Stimulated activated CD8-positive, alpha-beta memory T cell treated with anti-CD3 and anti-CD28 coated beads, Interleukin-7, amount 100 ng/mL, for 1 hour (primary cell): ENCODE results near the gene SKAP1.
"Not testable (repeated sequence)": the region's sequence is repeated elsewhere in the genome, so short reads cannot be mapped to it uniquely, and the experiment has no call there.

Source experiments
- DNase-seq, 2 donors: peaks; one replicate each; pipeline ENCODE4 v3.0.0-alpha.2; 2020; ENCODE audit warnings: low read depth in 2 of 2

Gene SKAP1

GRCh38 chr17:48211011-48211410 lies 219.0 kb downstream of the SKAP1 start:
- no peak for DNase-seq

- no peak for DNase-seq
These were observed 220.0 kb downstream of the SKAP1 start for GRCh38 chr17:48209973-48210372.

- no peak for DNase-seq
These were observed 222.1 kb downstream of the SKAP1 start for GRCh38 chr17:48207776-48208544.

- not testable (repeated sequence) for DNase-seq
These were observed 223.0 kb downstream of the SKAP1 start for GRCh38 chr17:48207036-48207435.

- no peak for DNase-seq
These were observed 227.1 kb downstream of the SKAP1 start for GRCh38 chr17:48202959-48203358.

DNA sequence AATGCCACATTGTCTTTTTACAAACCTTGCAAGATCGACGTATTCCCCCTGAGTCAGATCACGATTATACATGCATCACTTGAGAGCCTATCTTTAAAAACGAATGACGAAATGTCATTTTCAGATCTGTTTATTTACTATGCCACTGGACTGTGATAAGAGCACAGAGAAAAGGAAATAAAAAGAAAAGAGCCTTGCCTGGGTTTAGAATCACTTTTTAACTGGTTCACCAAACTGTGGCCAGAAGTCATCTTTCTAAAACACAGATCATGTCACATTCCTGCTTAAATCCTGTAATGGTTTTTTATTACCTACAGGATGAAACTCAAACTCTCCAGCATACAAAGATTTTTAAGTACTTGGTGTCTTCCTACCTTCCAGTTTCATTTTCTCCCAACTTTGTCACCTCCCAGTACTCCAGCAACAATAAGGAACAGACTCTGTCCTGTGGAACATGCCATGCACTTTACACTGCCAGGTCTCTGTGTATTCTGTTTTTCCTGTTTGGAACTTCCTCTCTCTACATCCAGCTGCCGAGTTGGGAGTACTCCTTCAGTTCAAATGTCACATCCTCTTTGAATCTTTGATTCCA lies 231.0 kb downstream of the SKAP1 start:
- no peak for DNase-seq

DNA sequence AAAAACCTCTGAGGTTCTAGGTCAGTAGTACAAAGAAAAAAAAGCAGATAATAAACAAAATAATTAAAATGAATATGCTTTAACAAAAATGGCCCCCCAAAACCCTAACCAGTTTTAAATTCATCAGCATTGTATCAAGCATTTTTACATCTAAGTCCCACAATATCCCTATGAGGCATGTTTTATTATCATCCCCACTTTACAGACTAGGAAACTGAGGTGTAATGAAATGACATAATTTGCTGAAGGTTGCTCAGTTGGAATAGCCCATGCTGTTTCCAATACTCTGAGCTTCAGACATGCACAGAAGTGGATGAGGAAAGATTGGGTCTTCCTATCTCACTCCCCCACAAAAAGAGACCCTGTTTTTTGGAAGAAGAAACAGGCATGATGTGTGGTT lies 234.1 kb downstream of the SKAP1 start:
- no peak for DNase-seq

DNA sequence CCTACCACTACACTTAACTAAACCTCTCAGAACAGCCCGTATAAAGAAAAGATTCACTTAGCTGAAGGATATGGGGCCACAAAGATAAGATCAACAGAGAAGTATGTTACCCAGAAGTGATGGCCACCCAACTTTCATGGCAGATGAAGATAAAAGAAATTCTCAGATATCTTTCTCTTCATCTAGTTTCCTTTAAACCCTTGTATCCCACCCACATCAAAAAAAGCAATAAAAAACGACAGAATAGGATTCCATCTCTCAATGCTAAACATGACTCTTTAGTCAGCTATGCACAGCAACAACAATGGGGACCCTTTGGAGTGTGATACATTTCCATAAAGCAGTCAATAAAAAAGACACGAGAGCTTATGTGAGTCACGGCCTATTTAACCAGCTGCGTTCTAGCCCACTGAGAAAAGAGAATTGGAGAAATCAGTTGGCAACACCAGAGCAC lies 235.9 kb downstream of the SKAP1 start:
- no peak for DNase-seq

DNA sequence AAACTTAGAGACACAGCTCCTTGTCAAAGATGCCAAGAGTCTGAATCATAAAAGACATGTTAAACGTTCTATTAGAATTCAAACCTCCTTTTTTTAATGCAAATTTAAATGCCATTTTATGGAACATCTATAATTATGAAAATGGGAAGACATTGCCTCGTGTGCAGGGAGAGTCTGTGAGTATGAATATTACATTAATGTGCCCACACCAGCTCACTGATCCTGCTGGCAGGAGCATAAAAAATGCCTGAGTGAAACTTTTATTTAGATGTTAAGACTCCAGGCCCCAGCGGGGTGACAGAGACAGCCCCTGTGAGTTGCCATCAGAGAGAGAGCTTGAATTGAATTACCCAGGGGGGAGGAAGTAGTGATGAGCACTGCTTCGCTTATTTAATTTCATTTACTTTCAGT lies 237.7 kb downstream of the SKAP1 start:
- no peak for DNase-seq

DNA sequence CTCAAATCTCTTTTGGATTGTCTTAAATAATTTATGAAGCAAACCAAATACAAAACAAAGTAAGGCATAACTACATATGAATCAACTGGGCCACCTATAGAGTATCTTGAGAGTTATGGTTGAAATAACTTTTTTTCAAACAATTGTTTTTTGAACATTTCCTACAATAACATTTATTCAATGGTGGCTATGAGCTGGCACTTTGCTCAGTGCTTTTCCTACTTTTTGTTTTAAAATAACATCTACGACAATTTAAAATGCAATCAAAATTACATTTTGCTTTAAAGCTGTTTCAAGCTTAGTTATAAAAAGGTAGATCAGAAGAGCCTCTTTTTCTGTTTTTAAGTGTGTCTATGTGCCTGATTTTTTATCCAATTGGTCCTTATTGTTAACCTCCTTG lies 238.7 kb downstream of the SKAP1 start:
- no peak for DNase-seq

DNA sequence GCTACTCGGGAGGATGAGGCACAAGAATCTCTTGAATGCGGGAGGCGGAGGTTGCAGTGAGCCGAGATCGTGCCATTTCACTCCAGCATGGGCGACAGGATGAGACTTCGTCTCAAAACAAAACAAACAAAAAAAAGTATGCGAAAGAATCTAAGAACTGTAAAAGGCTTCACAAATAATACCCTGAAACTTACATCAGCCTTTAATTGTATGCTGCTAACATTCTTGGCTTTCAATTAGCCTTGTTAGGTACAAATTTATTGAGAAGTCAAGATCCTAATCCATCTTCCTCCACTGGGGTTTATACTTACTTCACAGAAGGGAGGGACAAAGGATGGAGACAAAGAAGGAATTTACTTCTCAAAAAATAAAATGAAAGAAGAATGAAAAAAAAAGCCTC lies 239.1 kb downstream of the SKAP1 start:
- no peak for DNase-seq

GRCh38 chr17:48187872-48188608 lies 242.0 kb downstream of the SKAP1 start:
- no peak for DNase-seq

- not testable (repeated sequence) for DNase-seq
These were observed 243.7 kb downstream of the SKAP1 start for GRCh38 chr17:48186317-48186716.

GRCh38 chr17:48184721-48185120 lies 245.3 kb downstream of the SKAP1 start:
- DNase-seq, result no peak

GRCh38 chr17:48181653-48182052 lies 248.4 kb downstream of the SKAP1 start:
- DNase-seq, result no peak

- DNase-seq, result no peak
These were observed 249.0 kb downstream of the SKAP1 start for GRCh38 chr17:48180842-48181629.

DNA sequence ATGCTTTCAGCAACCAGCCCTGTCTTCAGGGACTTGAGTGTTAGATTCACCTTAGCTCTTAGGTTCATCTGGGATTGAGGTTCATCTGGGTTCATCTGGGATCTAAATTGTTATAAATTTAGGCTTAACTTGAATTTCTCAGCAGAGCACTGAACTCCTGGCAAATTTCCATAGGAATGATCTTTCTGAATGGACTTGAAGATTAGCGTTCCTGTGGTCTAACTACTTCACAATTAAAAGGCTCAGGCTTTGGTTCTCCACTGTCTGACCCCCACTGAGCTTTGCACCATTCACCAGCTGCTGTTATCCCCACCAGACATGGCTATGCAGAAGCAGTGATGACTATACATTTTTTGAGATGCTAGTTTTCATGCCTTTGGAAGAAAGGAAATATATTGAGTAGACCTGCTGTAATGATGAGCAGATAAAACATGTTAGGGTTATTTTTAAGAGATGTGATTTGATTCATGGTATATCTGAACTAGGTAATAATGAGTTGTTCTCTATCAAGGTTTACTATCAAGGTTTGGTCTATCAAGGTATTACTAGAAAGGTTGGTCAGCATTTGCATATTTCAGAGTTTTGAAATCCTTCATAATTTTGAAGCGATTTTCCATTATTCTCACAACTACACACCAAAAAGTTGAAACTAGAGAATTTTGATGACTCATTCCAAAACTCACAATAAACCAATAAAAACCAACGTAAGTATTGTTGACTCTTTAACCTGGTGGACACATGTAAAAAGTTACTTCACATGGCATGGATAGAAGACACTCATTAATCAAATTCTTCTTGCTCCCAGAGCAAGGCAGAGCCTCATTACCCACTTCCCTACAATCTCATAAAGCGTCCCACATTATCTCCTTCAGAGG lies 250.7 kb downstream of the SKAP1 start:
- DNase-seq, result no peak

DNA sequence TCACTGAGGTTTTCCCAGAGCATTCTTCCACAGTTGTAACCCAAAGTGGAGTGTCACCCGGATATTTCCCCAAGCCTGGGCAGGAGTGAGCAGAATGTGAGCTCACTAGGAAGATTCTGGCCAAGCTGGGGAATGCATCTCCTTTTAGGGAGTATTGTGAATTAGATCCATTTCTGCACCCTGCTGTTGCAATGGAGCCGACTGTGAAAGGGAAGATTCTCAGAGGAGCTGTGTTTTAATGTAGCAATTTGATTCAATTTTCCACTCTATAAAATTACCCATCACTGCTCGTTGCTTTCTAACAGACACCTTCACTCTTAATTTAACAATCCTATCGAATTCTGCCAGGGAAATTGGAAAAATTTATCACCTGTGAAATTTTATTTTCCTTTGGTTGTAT lies 251.7 kb downstream of the SKAP1 start:
- no peak for DNase-seq

DNA sequence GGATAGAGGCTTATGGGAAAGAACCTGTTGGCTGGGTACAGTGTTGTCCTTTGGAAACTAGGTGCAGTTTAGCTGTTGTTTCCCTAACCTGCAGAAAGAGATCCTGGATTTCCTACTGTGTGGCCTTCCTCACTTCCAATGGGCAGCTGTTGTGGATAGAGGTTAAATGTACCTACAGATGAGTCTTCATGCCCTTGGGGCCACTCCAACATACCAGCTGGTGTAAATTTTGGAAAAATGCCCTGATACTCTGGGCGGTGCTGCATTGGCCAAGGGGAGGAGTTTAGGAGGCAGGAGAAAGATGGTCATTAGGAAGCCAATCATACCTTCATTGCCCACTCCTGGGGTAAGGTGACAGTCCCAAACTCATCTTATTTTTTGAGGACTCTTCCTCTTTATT lies 252.2 kb downstream of the SKAP1 start:
- DNase-seq, result no peak

DNA sequence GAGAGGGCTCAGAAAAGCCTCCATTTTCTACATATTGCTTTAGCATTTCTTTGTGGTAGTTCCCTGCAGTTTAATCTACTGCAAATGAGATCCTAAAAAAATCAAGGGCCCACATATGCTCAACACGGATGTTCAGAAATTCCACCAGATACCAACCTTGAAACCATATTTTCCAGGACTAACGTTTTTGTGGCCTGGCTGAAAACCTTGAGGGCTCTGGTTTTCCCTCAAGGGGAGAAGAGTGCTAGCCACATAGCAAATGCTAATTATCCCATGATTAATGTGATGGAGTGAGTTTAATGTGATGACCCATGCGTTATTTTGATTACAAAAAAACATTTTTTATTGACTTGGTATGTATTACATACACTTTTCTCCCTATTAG lies 253.6 kb downstream of the SKAP1 start:
- DNase-seq, result no peak
